Measurements from ENCODE around the gene SSRP1. TPM values are rescaled to one million over a fixed set of nuclear protein-coding genes. Genes with fewer than 3 reads are reported as not detected.

The SSRP1 gene, protein sequence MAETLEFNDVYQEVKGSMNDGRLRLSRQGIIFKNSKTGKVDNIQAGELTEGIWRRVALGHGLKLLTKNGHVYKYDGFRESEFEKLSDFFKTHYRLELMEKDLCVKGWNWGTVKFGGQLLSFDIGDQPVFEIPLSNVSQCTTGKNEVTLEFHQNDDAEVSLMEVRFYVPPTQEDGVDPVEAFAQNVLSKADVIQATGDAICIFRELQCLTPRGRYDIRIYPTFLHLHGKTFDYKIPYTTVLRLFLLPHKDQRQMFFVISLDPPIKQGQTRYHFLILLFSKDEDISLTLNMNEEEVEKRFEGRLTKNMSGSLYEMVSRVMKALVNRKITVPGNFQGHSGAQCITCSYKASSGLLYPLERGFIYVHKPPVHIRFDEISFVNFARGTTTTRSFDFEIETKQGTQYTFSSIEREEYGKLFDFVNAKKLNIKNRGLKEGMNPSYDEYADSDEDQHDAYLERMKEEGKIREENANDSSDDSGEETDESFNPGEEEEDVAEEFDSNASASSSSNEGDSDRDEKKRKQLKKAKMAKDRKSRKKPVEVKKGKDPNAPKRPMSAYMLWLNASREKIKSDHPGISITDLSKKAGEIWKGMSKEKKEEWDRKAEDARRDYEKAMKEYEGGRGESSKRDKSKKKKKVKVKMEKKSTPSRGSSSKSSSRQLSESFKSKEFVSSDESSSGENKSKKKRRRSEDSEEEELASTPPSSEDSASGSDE
- polyA plus RNA-seq (2013): 113 and 120 TPM in 2 replicates

GRCh38 chr11:57335343-57336110 lies at the start of gene SSRP1:
Gene SSRP1 (minus strand): TSS chr11:57335892. CDS start chr11:57335121, 771 bp downstream.
- Histone ChIP-seq H2BK5ac (ENCODE audit: low read depth, low read length, poor library complexity) (no peak within 1 kb of the TSS), H3K4me1 (ENCODE audit: control insufficient read depth in 1 of 2, insufficient read depth in 2 of 2, low read length in 2 of 2) (peaks cover 14 to 18% of the 10 kb centered on the region in 2 experiments), H4K8ac (ENCODE audit: low read depth, low read length) (peak within 1 kb of the TSS; percentile 91), H3K79me1 (ENCODE audit: low read length) (peaks cover 9% of the 10 kb centered on the region), H3K4me3 (ENCODE audit: low read depth, low read length) (peak within 1 kb of the TSS; percentile 83), H3K14ac (ENCODE audit: low read length) (peak within 1 kb of the TSS; percentile 58), H3K79me2 (ENCODE audit: control insufficient read depth, insufficient read depth, low read length, poor library complexity) (peaks cover 7% of the 10 kb centered on the region), H3K9ac (ENCODE audit: low read length) (peak within 1 kb of the TSS; percentile 70), H3K27ac (ENCODE audit: low read depth, low read length) (peak within 1 kb of the TSS; percentile 64), H3K9me3 (ENCODE audit: insufficient read depth, low read depth, low read length) (peaks cover 3% of the 10 kb centered on the region), H3K27me3 (ENCODE audit: insufficient read depth, low read length) (no peaks in the 10 kb centered on the region), H3K18ac (ENCODE audit: low read length) (peak within 1 kb of the TSS; percentile 62), H3K4me2 (ENCODE audit: low read length) (peak within 1 kb of the TSS; percentile 85), H4K12ac (ENCODE audit: low read depth, low read length) (peak within 1 kb of the TSS; percentile 33), H2BK120ac (ENCODE audit: insufficient read depth, low read length, poor library complexity) (no peak within 1 kb of the TSS), H2AFZ (ENCODE audit: insufficient read depth, low read length, poor library complexity) (peak within 1 kb of the TSS; percentile 77), H3K4ac (ENCODE audit: low read depth, low read length) (peak within 1 kb of the TSS; percentile 59), H3K23ac (ENCODE audit: low read length) (no peak within 1 kb of the TSS), H2AK5ac (ENCODE audit: low read length) (peak within 1 kb of the TSS; percentile 21), H2BK12ac (ENCODE audit: low read length) (no peak within 1 kb of the TSS), H3K36me3 (ENCODE audit: control insufficient read depth in 1 of 2, insufficient read depth in 2 of 2, low read length in 2 of 2) (peaks cover 27 to 37% of the 10 kb centered on the region in 2 experiments), H4K91ac (ENCODE audit: low read depth, low read length) (peak within 1 kb of the TSS; percentile 67)
- no CpG with 5 or more reads among the region's 69 CpGs for WGBS (ENCODE audit: extremely low coverage, insufficient coverage, insufficient read length)
- peak; percentile 60 to 82 for DNase-seq

DNA sequence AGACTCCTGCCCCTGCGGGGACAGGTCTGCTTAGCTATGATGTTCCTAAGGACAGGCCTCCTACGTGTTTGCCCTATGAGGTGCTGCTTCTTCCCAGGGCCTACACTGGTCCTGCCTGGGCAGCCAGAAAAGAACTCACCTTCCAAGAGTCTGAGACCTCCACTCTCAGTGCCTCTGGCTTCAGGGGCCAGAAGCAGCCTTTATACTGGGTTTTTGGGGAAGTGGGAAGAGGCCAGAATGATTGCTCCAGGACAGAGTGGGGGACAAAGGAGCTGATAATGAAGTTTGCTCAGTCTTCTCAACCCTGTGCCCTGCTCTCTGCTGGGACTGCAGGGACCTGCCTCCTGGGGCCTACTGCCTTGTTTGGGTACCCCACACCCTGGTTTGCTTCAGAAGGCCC lies 45.3 kb upstream of the SSRP1 start, which contains the start of gene PRG3:
TSS of gene PRG3 (minus strand) at position 176 of the 400 bp plus-strand sequence. CDS start 442 bp downstream, outside the sequence.
- no CpG with 5 or more reads among the region's 2 CpGs for WGBS (ENCODE audit: extremely low coverage, insufficient coverage, insufficient read length)
- Histone ChIP-seq H3K9me3 (ENCODE audit: insufficient read depth, low read depth, low read length) (peaks cover 2% of the 10 kb centered on the region), H3K18ac (ENCODE audit: low read length) (no peak within 1 kb of the TSS), H2BK5ac (ENCODE audit: low read depth, low read length, poor library complexity) (no peak within 1 kb of the TSS), H3K27ac (ENCODE audit: low read depth, low read length) (no peak within 1 kb of the TSS), H3K4ac (ENCODE audit: low read depth, low read length) (no peak within 1 kb of the TSS), H3K27me3 (ENCODE audit: insufficient read depth, low read length) (no peaks in the 10 kb centered on the region), H2AK5ac (ENCODE audit: low read length) (no peak within 1 kb of the TSS), H4K12ac (ENCODE audit: low read depth, low read length) (no peak within 1 kb of the TSS), H4K8ac (ENCODE audit: low read depth, low read length) (no peak within 1 kb of the TSS), H3K4me1 (ENCODE audit: control insufficient read depth in 1 of 2, insufficient read depth in 2 of 2, low read length in 2 of 2) (no peaks in the 10 kb centered on the region), H3K79me1 (ENCODE audit: low read length) (no peaks in the 10 kb centered on the region), H3K36me3 (ENCODE audit: control insufficient read depth in 1 of 2, insufficient read depth in 2 of 2, low read length in 2 of 2) (no peaks in the 10 kb centered on the region), H3K14ac (ENCODE audit: low read length) (no peak within 1 kb of the TSS), H2BK12ac (ENCODE audit: low read length) (no peak within 1 kb of the TSS), H3K4me3 (ENCODE audit: low read depth, low read length) (no peak within 1 kb of the TSS), H3K9ac (ENCODE audit: low read length) (no peak within 1 kb of the TSS), H2AFZ (ENCODE audit: insufficient read depth, low read length, poor library complexity) (no peak within 1 kb of the TSS), H2BK120ac (ENCODE audit: insufficient read depth, low read length, poor library complexity) (no peak within 1 kb of the TSS), H3K79me2 (ENCODE audit: control insufficient read depth, insufficient read depth, low read length, poor library complexity) (no peaks in the 10 kb centered on the region), H3K4me2 (ENCODE audit: low read length) (no peak within 1 kb of the TSS), H4K91ac (ENCODE audit: low read depth, low read length) (no peak within 1 kb of the TSS), H3K23ac (ENCODE audit: low read length) (no peak within 1 kb of the TSS)
- DNase-seq: no peak

DNA sequence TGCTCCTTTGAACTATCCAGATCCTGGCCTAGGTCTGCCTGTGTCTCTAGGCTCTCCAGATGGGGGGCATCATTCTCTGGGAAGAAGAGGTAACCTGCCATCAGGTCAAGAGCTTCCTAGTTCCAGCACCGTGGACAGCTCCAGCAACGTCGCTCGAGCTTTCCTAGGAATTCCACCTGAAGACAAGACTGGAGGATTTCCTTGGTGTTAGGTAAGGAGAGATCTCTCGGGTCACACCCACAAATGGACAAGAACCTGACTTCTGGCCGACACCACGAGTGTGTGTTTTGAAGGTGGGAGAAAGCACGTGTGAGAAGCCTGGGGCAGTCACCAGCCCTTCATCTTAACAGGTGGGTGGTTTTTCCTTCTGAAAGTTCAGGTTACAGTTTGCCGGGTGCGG lies 44.0 kb upstream of the SSRP1 start:
- Histone ChIP-seq H2AK5ac (ENCODE audit: low read length) (no peak overlapping the region), H3K79me2 (ENCODE audit: control insufficient read depth, insufficient read depth, low read length, poor library complexity) (no peaks in the 10 kb centered on the region), H4K8ac (ENCODE audit: low read depth, low read length) (no peak overlapping the region), H3K18ac (ENCODE audit: low read length) (no peak overlapping the region), H3K4me2 (ENCODE audit: low read length) (no peak overlapping the region), H3K4ac (ENCODE audit: low read depth, low read length) (no peak overlapping the region), H3K79me1 (ENCODE audit: low read length) (no peaks in the 10 kb centered on the region), H3K27me3 (ENCODE audit: insufficient read depth, low read length) (no peaks in the 10 kb centered on the region), H3K36me3 (ENCODE audit: control insufficient read depth in 1 of 2, insufficient read depth in 2 of 2, low read length in 2 of 2) (no peaks in the 10 kb centered on the region), H4K12ac (ENCODE audit: low read depth, low read length) (no peak overlapping the region), H2AFZ (ENCODE audit: insufficient read depth, low read length, poor library complexity) (no peak overlapping the region), H3K9ac (ENCODE audit: low read length) (no peak overlapping the region), H4K91ac (ENCODE audit: low read depth, low read length) (no peak overlapping the region), H3K4me1 (ENCODE audit: control insufficient read depth in 1 of 2, insufficient read depth in 2 of 2, low read length in 2 of 2) (no peaks in the 10 kb centered on the region), H3K27ac (ENCODE audit: low read depth, low read length) (no peak overlapping the region), H3K14ac (ENCODE audit: low read length) (no peak overlapping the region), H2BK120ac (ENCODE audit: insufficient read depth, low read length, poor library complexity) (no peak overlapping the region), H3K9me3 (ENCODE audit: insufficient read depth, low read depth, low read length) (peaks cover 2% of the 10 kb centered on the region), H3K23ac (ENCODE audit: low read length) (no peak overlapping the region), H2BK5ac (ENCODE audit: low read depth, low read length, poor library complexity) (no peak overlapping the region), H3K4me3 (ENCODE audit: low read depth, low read length) (no peak overlapping the region), H2BK12ac (ENCODE audit: low read length) (no peak overlapping the region)
- DNase-seq: peak; percentile 15 to 69
- WGBS (ENCODE audit: extremely low coverage, insufficient coverage, insufficient read length): no CpG with 5 or more reads among the region's 10 CpGs

- H3K23ac ChIP-seq (ENCODE audit: low read length): no peak overlapping the region
- no peak for DNase-seq
- H2AK5ac ChIP-seq (ENCODE audit: low read length): no peak overlapping the region
- no peaks in the 10 kb centered on the region for H3K79me1 ChIP-seq (ENCODE audit: low read length)
- H2AFZ ChIP-seq (ENCODE audit: insufficient read depth, low read length, poor library complexity): no peak overlapping the region
- H3K27me3 ChIP-seq (ENCODE audit: insufficient read depth, low read length): no peaks in the 10 kb centered on the region
- no peaks in the 10 kb centered on the region for H3K36me3 ChIP-seq (ENCODE audit: control insufficient read depth in 1 of 2, insufficient read depth in 2 of 2, low read length in 2 of 2)
- H3K14ac ChIP-seq (ENCODE audit: low read length): no peak overlapping the region
- H3K79me2 ChIP-seq (ENCODE audit: control insufficient read depth, insufficient read depth, low read length, poor library complexity): no peaks in the 10 kb centered on the region
- H3K9me3 ChIP-seq (ENCODE audit: insufficient read depth, low read depth, low read length): peaks cover 2% of the 10 kb centered on the region
- no peak overlapping the region for H4K91ac ChIP-seq (ENCODE audit: low read depth, low read length)
- no peak overlapping the region for H3K27ac ChIP-seq (ENCODE audit: low read depth, low read length)
- H2BK12ac ChIP-seq (ENCODE audit: low read length): no peak overlapping the region
- H4K8ac ChIP-seq (ENCODE audit: low read depth, low read length): no peak overlapping the region
- no peak overlapping the region for H3K9ac ChIP-seq (ENCODE audit: low read length)
- no peak overlapping the region for H3K18ac ChIP-seq (ENCODE audit: low read length)
- no peak overlapping the region for H4K12ac ChIP-seq (ENCODE audit: low read depth, low read length)
- no peak overlapping the region for H3K4me2 ChIP-seq (ENCODE audit: low read length)
- H3K4me3 ChIP-seq (ENCODE audit: low read depth, low read length): no peak overlapping the region
- H3K4ac ChIP-seq (ENCODE audit: low read depth, low read length): no peak overlapping the region
- H3K4me1 ChIP-seq (ENCODE audit: control insufficient read depth in 1 of 2, insufficient read depth in 2 of 2, low read length in 2 of 2): no peaks in the 10 kb centered on the region
- H2BK5ac ChIP-seq (ENCODE audit: low read depth, low read length, poor library complexity): no peak overlapping the region
- no peak overlapping the region for H2BK120ac ChIP-seq (ENCODE audit: insufficient read depth, low read length, poor library complexity)
Observed at GRCh38 chr11:57378186-57378585, 42.5 kb upstream of the SSRP1 start.
